ENCODE results near the gene ISY1.

ISY1 gene

GRCh38 chr3:129104498-129105079 is 56.3 kb downstream of the ISY1 start:
- H3K9ac ChIP-seq (ENCODE audit: low read depth, low read length, poor library complexity, severe bottlenecking), result no peak overlapping the region
- H3K36me3 ChIP-seq (ENCODE audit: insufficient read depth, low read length), result no peaks in the 10 kb centered on the region; the same call in 1 of the 2 replicates
- H3K9me3 ChIP-seq (ENCODE audit: insufficient read depth, low read depth, low read length), result no peaks in the 10 kb centered on the region
- no peak overlapping the region for H3K4me3 ChIP-seq (ENCODE audit: low read length, poor library complexity, severe bottlenecking)
- no peaks in the 10 kb centered on the region for H3K79me2 ChIP-seq (ENCODE audit: insufficient read depth, low read length)
- TF ChIP-seq EZH2phosphoT487 (IDR thresholded peaks at IDR 0.05; ENCODE audit: borderline replicate concordance) (no peak), CTCF (conservative IDR thresholded peaks at IDR 0.05; ENCODE audit: low read length) (no peak)
- H3K4me2 ChIP-seq (ENCODE audit: low read depth, low read length, poor library complexity, severe bottlenecking), result no peak overlapping the region
- H3K4me1 ChIP-seq (ENCODE audit: insufficient read depth, low read length, poor library complexity, severe bottlenecking), result peaks cover 3% of the 10 kb centered on the region
- no peaks in the 10 kb centered on the region for H3K9me2 ChIP-seq (replicated peaks; ENCODE audit: low read depth, low read length)
- H3F3A ChIP-seq (ENCODE audit: low read depth), result no peaks in the 10 kb centered on the region
- no peaks in the 10 kb centered on the region for H4K20me1 ChIP-seq (ENCODE audit: insufficient read depth, low read length, poor library complexity, severe bottlenecking)
- H2AFZ ChIP-seq (ENCODE audit: low read length), result no peak overlapping the region
- no peaks in the 10 kb centered on the region for H3K27me3 ChIP-seq (ENCODE audit: insufficient read depth, low read length, poor library complexity, severe bottlenecking)

GRCh38 chr3:129104051-129104450 is 56.8 kb downstream of the ISY1 start:
- H2AFZ ChIP-seq (ENCODE audit: low read length), result no peak overlapping the region
- H3K9ac ChIP-seq (ENCODE audit: low read depth, low read length, poor library complexity, severe bottlenecking), result no peak overlapping the region
- no peaks in the 10 kb centered on the region for H4K20me1 ChIP-seq (ENCODE audit: insufficient read depth, low read length, poor library complexity, severe bottlenecking)
- TF ChIP-seq EZH2phosphoT487 (IDR thresholded peaks at IDR 0.05; ENCODE audit: borderline replicate concordance), result no peak
- TF ChIP-seq CTCF (conservative IDR thresholded peaks at IDR 0.05; ENCODE audit: low read length), result no peak
- no peaks in the 10 kb centered on the region; the same call in 1 of the 2 replicates for H3K36me3 ChIP-seq (ENCODE audit: insufficient read depth, low read length)
- H3K79me2 ChIP-seq (ENCODE audit: insufficient read depth, low read length), result no peaks in the 10 kb centered on the region
- no peak overlapping the region for H3K4me3 ChIP-seq (ENCODE audit: low read length, poor library complexity, severe bottlenecking)
- H3K27me3 ChIP-seq (ENCODE audit: insufficient read depth, low read length, poor library complexity, severe bottlenecking), result no peaks in the 10 kb centered on the region
- no peaks in the 10 kb centered on the region for H3K9me3 ChIP-seq (ENCODE audit: insufficient read depth, low read depth, low read length)
- peaks cover 3% of the 10 kb centered on the region for H3K4me1 ChIP-seq (ENCODE audit: insufficient read depth, low read length, poor library complexity, severe bottlenecking)
- H3K9me2 ChIP-seq (replicated peaks; ENCODE audit: low read depth, low read length), result no peaks in the 10 kb centered on the region
- H3F3A ChIP-seq (ENCODE audit: low read depth), result no peaks in the 10 kb centered on the region
- no peak overlapping the region for H3K4me2 ChIP-seq (ENCODE audit: low read depth, low read length, poor library complexity, severe bottlenecking)

GRCh38 chr3:129103296-129103695 is 57.6 kb downstream of the ISY1 start:
- peaks cover 3% of the 10 kb centered on the region for H3K4me1 ChIP-seq (ENCODE audit: insufficient read depth, low read length, poor library complexity, severe bottlenecking)
- TF ChIP-seq EZH2phosphoT487 (IDR thresholded peaks at IDR 0.05; ENCODE audit: borderline replicate concordance), result no peak
- no peak for TF ChIP-seq CTCF (conservative IDR thresholded peaks at IDR 0.05; ENCODE audit: low read length)
- H2AFZ ChIP-seq (ENCODE audit: low read length), result no peak overlapping the region
- no peaks in the 10 kb centered on the region for H4K20me1 ChIP-seq (ENCODE audit: insufficient read depth, low read length, poor library complexity, severe bottlenecking)
- no peaks in the 10 kb centered on the region for H3K9me2 ChIP-seq (replicated peaks; ENCODE audit: low read depth, low read length)
- no peaks in the 10 kb centered on the region for H3K9me3 ChIP-seq (ENCODE audit: insufficient read depth, low read depth, low read length)
- no peaks in the 10 kb centered on the region for H3F3A ChIP-seq (ENCODE audit: low read depth)
- H3K9ac ChIP-seq (ENCODE audit: low read depth, low read length, poor library complexity, severe bottlenecking), result no peak overlapping the region
- H3K4me2 ChIP-seq (ENCODE audit: low read depth, low read length, poor library complexity, severe bottlenecking), result no peak overlapping the region
- H3K4me3 ChIP-seq (ENCODE audit: low read length, poor library complexity, severe bottlenecking), result no peak overlapping the region
- no peaks in the 10 kb centered on the region for H3K27me3 ChIP-seq (ENCODE audit: insufficient read depth, low read length, poor library complexity, severe bottlenecking)
- H3K36me3 ChIP-seq (ENCODE audit: insufficient read depth, low read length), result no peaks in the 10 kb centered on the region; the same call in 1 of the 2 replicates
- H3K79me2 ChIP-seq (ENCODE audit: insufficient read depth, low read length), result no peaks in the 10 kb centered on the region

All from Loucy (cell line).